K562 (cell line): ENCODE data around the gene SCRN1. TPM values are rescaled to one million over a fixed set of nuclear protein-coding genes. Genes with fewer than 3 reads are reported as not detected.

Source experiments
- ATAC-seq: fragments of 200-7000 bp; cut with Tn5 transposase; 3 replicates; pipeline ENCODE4 v1.9.1; 2020; ENCODE audit warnings: moderate library complexity
- BruUV-seq: library from RNA; stranded (reverse); fragments of 400-500 nt; replicated peaks from 2 replicates; lab custom pipeline; 2021; lab: Mats Ljungman, UMichigan
- CTCF ChIA-PET: fragments of 300-600 bp; formaldehyde crosslinking; extraction: SDS; loops from one replicate; lab custom pipeline; 2021; ENCODE audit warnings: low intra/inter-chr PET ratio; lab: Yijun Ruan, JAX
- POLR2A ChIA-PET: fragments of 300-600, 350-650 bp; sonication (Branson Sonifier 250); formaldehyde crosslinking; extraction: SDS; loops from one replicate; lab custom pipeline; 2021; ENCODE audit warnings: antibody characterized with exemption, inconsistent platforms; lab: Yijun Ruan, JAX
- DNase-seq, 4 experiments: peaks; one replicate each; pipeline versions ENCODE4 v3.0.0 to v3.0.0-alpha.2; 2011 to 2018; ENCODE audit warnings: low spot score in 3 of 4, mixed read lengths in 3 of 4; ENCODE audit errors: extremely low read depth in 1 of 4
- FAIRE-seq: peaks from 2 replicates; lab custom pipeline; 2011; peaks lifted over from hg19 to GRCh38; lab: Jason Lieb, UNC
- H2AFZ ChIP-seq: 2 replicates; pipeline ENCODE4 v1.6.0; 2011; ENCODE audit warnings: low read depth, low read length, control low read depth, inconsistent platforms
- H3K27ac ChIP-seq: fragments of 200-600 bp; 3 replicates; pipeline ENCODE4 v1.8.0; 2011; ENCODE audit warnings: low read depth, mild to moderate bottlenecking, control low read depth, inconsistent platforms, low read length, moderate library complexity, mixed read lengths; ENCODE audit errors: extremely low read depth
- H3K27me3 ChIP-seq, 2 experiments: fragments of 300-600 bp in 1 of 2; 2 replicates in 1 of 2; 3 replicates in 1 of 2; pipeline versions ENCODE4 v1.6.0 to v1.8.0; 2011; ENCODE audit warnings: inconsistent platforms in 2 of 2, low read length in 2 of 2, mild to moderate bottlenecking in 1 of 2, mixed read lengths in 1 of 2, moderate library complexity in 1 of 2; ENCODE audit not compliant: control insufficient read depth in 2 of 2, insufficient read depth in 2 of 2
- H3K36me3 ChIP-seq: fragments of 300-600 bp; 3 replicates; pipeline ENCODE4 v1.8.0; 2011; ENCODE audit warnings: mild to moderate bottlenecking, low read length, inconsistent platforms; ENCODE audit not compliant: control insufficient read depth, insufficient read depth
- H3K4me1 ChIP-seq, 2 experiments: fragments of 200-600 bp in 1 of 2; replicated peaks in 1 of 2; 2 replicates in 1 of 2; 3 replicates in 1 of 2; pipeline versions ENCODE4 v1.5.1 to v1.8.0; 2011; ENCODE audit warnings: inconsistent platforms in 2 of 2, low read length in 2 of 2, mild to moderate bottlenecking in 1 of 2, mixed read lengths in 1 of 2, moderate library complexity in 1 of 2; ENCODE audit not compliant: control insufficient read depth in 2 of 2, insufficient read depth in 2 of 2
- H3K4me2 ChIP-seq: 2 replicates; pipeline ENCODE4 v1.6.1; 2011; ENCODE audit warnings: low read length, control low read depth, inconsistent platforms, mixed read lengths; ENCODE audit not compliant: insufficient read depth
- H3K4me3 ChIP-seq: fragments of 200-600 bp; sonication (generic), shearing (Covaris generic); 2 replicates; pipeline ENCODE4 v1.5.1; 2016; ENCODE audit warnings: control low read depth, inconsistent platforms
- H3K79me2 ChIP-seq: fragments of 200-600 bp; 3 replicates; pipeline ENCODE4 v1.8.0; 2011; ENCODE audit warnings: low read length, inconsistent platforms; ENCODE audit not compliant: control insufficient read depth, insufficient read depth
- H3K9ac ChIP-seq, 2 experiments: 2 replicates each; pipeline versions ENCODE4 v1.6.0 to v1.6.1; 2011; ENCODE audit warnings: low read depth in 2 of 2, low read length in 2 of 2, control low read depth in 1 of 2, inconsistent platforms in 1 of 2, mild to moderate bottlenecking in 1 of 2, mixed read lengths in 1 of 2; ENCODE audit not compliant: insufficient read depth in 1 of 2
- H3K9me1 ChIP-seq: one replicate; pipeline ENCODE4 v1.6.0; 2011; ENCODE audit warnings: inconsistent platforms, mild to moderate bottlenecking, low read length, moderate library complexity; ENCODE audit not compliant: control insufficient read depth, insufficient read depth
- H3K9me3 ChIP-seq: replicated peaks from 2 replicates; pipeline ENCODE4 v1.5.1; 2011; ENCODE audit warnings: low read depth, low read length, inconsistent platforms; ENCODE audit not compliant: control insufficient read depth, insufficient read depth
- H4K20me1 ChIP-seq: replicated peaks from 2 replicates; pipeline ENCODE4 v1.6.1; 2011; ENCODE audit warnings: low read length, inconsistent platforms, mixed read lengths; ENCODE audit not compliant: control insufficient read depth, insufficient read depth
- ARID1B ChIP-seq: fragments of 450-650 bp; IDR thresholded peaks from 2 replicates; pipeline ENCODE4 v1.6.1; 2016; ENCODE audit warnings: antibody characterized with exemption, mild to moderate bottlenecking, inconsistent platforms
- PRDM10 ChIP-seq: fragments of 450-650 bp; IDR thresholded peaks from 2 replicates; pipeline ENCODE4 v1.6.1; 2018; ENCODE audit not compliant: partially characterized antibody
- RREB1 ChIP-seq: fragments of 250-450 bp; sonication (Bioruptor Pico); IDR thresholded peaks from 2 replicates; pipeline ENCODE4 v1.4.0; 2020
- ZNF146 ChIP-seq: IDR thresholded peaks from one replicate; pipeline ENCODE4 v1.6.1; 2018; ENCODE audit warnings: missing compliant biosample characterization; ENCODE audit not compliant: unreplicated experiment
- ZNF280A ChIP-seq: fragments of 450-650 bp; IDR thresholded peaks from 2 replicates; pipeline ENCODE4 v1.6.1; 2018; ENCODE audit warnings: mild to moderate bottlenecking, low read depth; ENCODE audit not compliant: partially characterized antibody
- ZNF592 ChIP-seq: fragments of 450-650 bp; IDR thresholded peaks from 2 replicates; pipeline ENCODE4 v1.6.1; 2017; ENCODE audit warnings: antibody characterized with exemption, mild to moderate bottlenecking
- WGBS: fragments of 100-300 bp; shearing (Covaris generic); methylation state at CpG from one replicate; pipeline ENCODE4 v1.1.6; 2016; ENCODE audit warnings: low coverage, mixed read lengths; ENCODE audit not compliant: insufficient coverage; ENCODE audit errors: missing lambda C conversion rate; 5-methylcytosine and 5-hydroxymethylcytosine counted together
- in situ Hi-C: fragments of 300-500 bp; cut with MboI; formaldehyde crosslinking; loops from 4 replicates; pipeline ENCODE4 v1.15.0; 2018; ENCODE audit warnings: inconsistent platforms, mixed read lengths
- intact Hi-C: fragments of 100-400 bp; cut with micrococcal nuclease; formaldehyde crosslinking; loops from 2 replicates; pipeline ENCODE4 v1.14.2; 2022
- polyA plus RNA-seq, 8 experiments: library from polyadenylated mRNA; depleted of rRNA in 4 of 8; stranded (reverse) in 5 of 8; unstranded in 3 of 8; fragments of >200 nt; fragmentation: Nextera tagmentation in 2 of 8; fragmentation: Illumina TruSeq in 1 of 8; extraction: Ambion mirVana in 2 of 8; extraction: Trizol in 1 of 8; gene quantifications; 2 replicates each; pipeline versions ENCODE4 v1.2.1 to v1.2.3, GENCODE V29; 2011 to 2014; ENCODE audit warnings: inconsistent platforms in 1 of 8, missing spikeins in 1 of 8
- total RNA-seq, 7 experiments: library from RNA; depleted of rRNA in 6 of 7; stranded (reverse); fragments of >200 nt in 6 of 7; fragmentation: Illumina TruSeq in 2 of 7; extraction: Trizol in 2 of 7; gene quantifications; 2 replicates each; pipeline versions ENCODE4 v1.2.1 to v1.2.3, GENCODE V29; 2011 to 2021; ENCODE audit warnings: low replicate concordance in 1 of 7

Gene SCRN1
- total and polyA plus RNA-seq, 9 of the 15 experiments (the other 6 are each of a cell fraction or from before 2014, with no cell fraction given), result 0.13 to 1.4 (median 0.20) TPM

- Histone ChIP-seq H3K36me3 (no peaks in the 10 kb centered on the region), H3K4me3 (no peak overlapping the region), H3K4me1 (no peaks in the 10 kb centered on the region), H3K9ac (no peak overlapping the region), H2AFZ (no peak overlapping the region), H4K20me1 (no peaks in the 10 kb centered on the region), H3K9me1 (no peaks in the 10 kb centered on the region), H3K4me2 (no peak overlapping the region), H3K27me3 (peaks cover 10 to 33% of the 10 kb centered on the region in 2 experiments), H3K27ac (no peak overlapping the region), H3K9me3 (0 out of 2 replicates have a peak, but pooled peaks cover 1% of the 10 kb centered on the region), H3K79me2 (no peaks in the 10 kb centered on the region)
- POLR2A ChIA-PET, result interaction anchor here (0.5 to 1.6 kb wide), 7 partner anchors 9 to 318 kb away, joined by 3 to 5 read pairs (median 3); no protein-coding TSS in a partner anchor
- DNase-seq (no peak), ATAC-seq (no peak), FAIRE-seq (no peak)
- in situ Hi-C loops (no loop called here), intact Hi-C loops (no loop called here)
- 0% methylated on average over 8 of the region's 8 CpGs for WGBS
- BruUV-seq, result no TSS peak
- CTCF ChIA-PET, result no interaction called here
- TF ChIP-seq PRDM10, result no peak
- no peak for TF ChIP-seq ZNF592
- TF ChIP-seq RREB1, result no peak
- no peak for TF ChIP-seq ZNF280A
- no peak for TF ChIP-seq ARID1B
- TF ChIP-seq ZNF146 (CRISPR knock-in tag), result no peak
These were observed 38.4 kb downstream of the SCRN1 start for GRCh38 chr7:29951206-29951605.
